ENCODE results near the gene SNX20. TPM values are rescaled to one million over a fixed set of nuclear protein-coding genes. Genes with fewer than 3 reads are reported as not detected.

SNX20 gene
- total RNA-seq: not detected in 3 replicates

DNA sequence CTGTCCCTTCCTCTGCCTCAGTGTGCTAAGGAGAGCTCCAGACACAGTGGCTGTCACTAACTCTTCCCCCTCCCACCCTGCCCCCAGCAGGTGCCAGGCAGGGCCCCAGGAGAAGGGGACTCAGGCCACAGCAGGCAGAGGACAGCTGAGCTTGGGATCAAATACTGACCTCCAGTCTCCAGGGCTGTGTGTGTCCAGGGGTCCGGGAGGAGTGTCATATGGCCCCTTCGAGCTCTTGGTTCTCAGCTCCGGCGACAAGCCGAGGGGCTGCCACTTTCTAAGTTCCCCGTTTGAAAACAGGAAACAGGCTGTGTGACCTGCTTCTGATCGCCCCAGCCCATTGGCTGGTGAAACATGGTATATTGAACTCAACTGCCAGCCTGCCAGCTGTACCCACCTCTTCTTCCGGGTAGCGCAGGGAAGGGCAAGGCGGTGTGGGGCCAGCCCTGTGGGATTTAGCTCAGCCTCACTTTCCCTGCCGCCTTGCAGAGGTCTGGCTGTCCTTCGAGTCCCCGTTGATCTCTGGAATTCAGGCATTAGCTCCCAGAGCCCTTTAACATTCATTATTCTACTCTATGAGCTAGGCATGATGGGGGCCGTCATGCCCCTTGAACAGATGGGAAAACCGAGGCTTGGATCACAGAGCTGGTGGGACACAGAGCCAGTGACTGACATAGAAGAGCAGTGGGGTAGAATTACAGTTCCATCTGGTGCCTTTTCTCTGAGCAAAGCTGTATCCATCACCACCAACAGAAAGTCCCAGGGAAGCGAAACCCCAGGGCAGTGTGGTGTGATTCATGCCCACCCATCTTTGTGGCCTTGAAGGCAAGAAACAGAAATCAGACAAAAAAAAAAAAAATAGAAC is at the start of gene SNX20:
Gene SNX20 (minus strand): TSS at position 292 of the 865 bp plus-strand sequence. CDS start 3,786 bp downstream, outside the sequence.
- H3K4me3 Mint-ChIP-seq: no peak within 1 kb of the TSS
- H3K4me1 Mint-ChIP-seq: no peaks in the 10 kb centered on the region
- peaks cover 2% of the 10 kb centered on the region for H3K27me3 Mint-ChIP-seq (ENCODE audit: low read depth)
- no peak for DNase-seq (ENCODE audit: low spot score in 2 of 2, unreplicated experiment in 2 of 2)
- no peaks in the 10 kb centered on the region for H3K36me3 Mint-ChIP-seq
- no peaks in the 10 kb centered on the region for H3K9me3 Mint-ChIP-seq
- H3K27ac Mint-ChIP-seq: no peak within 1 kb of the TSS
- TF ChIP-seq, protein P1, sequence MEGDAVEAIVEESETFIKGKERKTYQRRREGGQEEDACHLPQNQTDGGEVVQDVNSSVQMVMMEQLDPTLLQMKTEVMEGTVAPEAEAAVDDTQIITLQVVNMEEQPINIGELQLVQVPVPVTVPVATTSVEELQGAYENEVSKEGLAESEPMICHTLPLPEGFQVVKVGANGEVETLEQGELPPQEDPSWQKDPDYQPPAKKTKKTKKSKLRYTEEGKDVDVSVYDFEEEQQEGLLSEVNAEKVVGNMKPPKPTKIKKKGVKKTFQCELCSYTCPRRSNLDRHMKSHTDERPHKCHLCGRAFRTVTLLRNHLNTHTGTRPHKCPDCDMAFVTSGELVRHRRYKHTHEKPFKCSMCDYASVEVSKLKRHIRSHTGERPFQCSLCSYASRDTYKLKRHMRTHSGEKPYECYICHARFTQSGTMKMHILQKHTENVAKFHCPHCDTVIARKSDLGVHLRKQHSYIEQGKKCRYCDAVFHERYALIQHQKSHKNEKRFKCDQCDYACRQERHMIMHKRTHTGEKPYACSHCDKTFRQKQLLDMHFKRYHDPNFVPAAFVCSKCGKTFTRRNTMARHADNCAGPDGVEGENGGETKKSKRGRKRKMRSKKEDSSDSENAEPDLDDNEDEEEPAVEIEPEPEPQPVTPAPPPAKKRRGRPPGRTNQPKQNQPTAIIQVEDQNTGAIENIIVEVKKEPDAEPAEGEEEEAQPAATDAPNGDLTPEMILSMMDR (IDR thresholded peaks at IDR 0.05; ENCODE audit: unreplicated experiment): no peak

DNA sequence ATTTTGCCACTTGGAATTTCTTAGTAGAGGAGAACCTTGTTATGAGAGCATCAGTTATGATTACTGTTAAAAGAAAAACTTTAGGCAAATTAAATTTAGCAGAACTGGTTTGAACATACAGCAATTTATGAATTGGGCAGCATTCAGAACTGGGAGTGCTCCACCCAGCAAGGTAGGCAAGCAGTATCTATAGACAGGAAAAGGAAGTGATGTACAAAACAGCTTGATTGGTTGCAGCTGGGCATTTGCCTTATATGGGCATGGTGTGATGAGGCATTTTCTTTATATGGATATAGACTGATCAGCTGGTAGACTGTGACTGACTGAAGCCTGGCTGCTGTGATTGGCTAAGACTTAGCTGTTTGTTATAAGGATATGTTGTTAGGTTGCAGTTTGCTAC is 43.2 kb upstream of the SNX20 start:
- TF ChIP-seq, protein P1 (IDR thresholded peaks at IDR 0.05; ENCODE audit: unreplicated experiment): no peak
- Mint-ChIP-seq H3K36me3 (no peaks in the 10 kb centered on the region), H3K27ac (no peak overlapping the region), H3K4me1 (no peaks in the 10 kb centered on the region), H3K4me3 (no peak overlapping the region), H3K27me3 (ENCODE audit: low read depth) (peaks cover 9% of the 10 kb centered on the region), H3K9me3 (peaks cover 8% of the 10 kb centered on the region)
- DNase-seq (ENCODE audit: low spot score in 2 of 2, unreplicated experiment in 2 of 2): no peak

DNA sequence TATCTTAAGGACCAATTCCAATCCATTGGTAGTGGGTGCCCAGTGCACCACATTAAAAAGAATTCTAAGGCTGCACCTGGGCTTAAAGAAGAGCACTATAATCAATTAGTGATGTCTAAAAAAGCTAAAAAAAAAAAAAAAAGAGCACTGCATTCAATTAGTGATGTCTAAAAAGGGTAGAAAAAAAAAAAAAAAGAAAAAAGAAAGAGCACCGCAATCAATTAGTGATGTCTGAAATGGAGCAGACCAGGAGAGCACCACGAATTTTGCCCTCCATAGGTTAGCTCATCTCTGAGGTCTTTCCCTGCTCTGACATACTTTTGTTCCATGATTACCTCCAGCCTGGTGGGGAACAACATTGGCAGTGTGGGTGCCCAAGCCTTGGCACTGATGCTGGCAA is 41.8 kb upstream of the SNX20 start:
- Mint-ChIP-seq H3K4me3 (no peak overlapping the region), H3K27me3 (ENCODE audit: low read depth) (peaks cover 9% of the 10 kb centered on the region), H3K36me3 (no peaks in the 10 kb centered on the region), H3K4me1 (peaks cover 8% of the 10 kb centered on the region), H3K27ac (no peak overlapping the region), H3K9me3 (peaks cover 8% of the 10 kb centered on the region)
- DNase-seq (ENCODE audit: low spot score in 2 of 2, unreplicated experiment in 2 of 2): no peak
- TF ChIP-seq, protein P1 (IDR thresholded peaks at IDR 0.05; ENCODE audit: unreplicated experiment): no peak

- no peak overlapping the region for H3K27ac Mint-ChIP-seq
- H3K4me1 Mint-ChIP-seq: peaks cover 8% of the 10 kb centered on the region
- TF ChIP-seq, protein P1 (IDR thresholded peaks at IDR 0.05; ENCODE audit: unreplicated experiment): no peak
- H3K9me3 Mint-ChIP-seq: peaks cover 8% of the 10 kb centered on the region
- no peaks in the 10 kb centered on the region for H3K36me3 Mint-ChIP-seq
- DNase-seq (ENCODE audit: low spot score in 2 of 2, unreplicated experiment in 2 of 2): no peak
- H3K27me3 Mint-ChIP-seq (ENCODE audit: low read depth): peaks cover 4% of the 10 kb centered on the region
- no peak overlapping the region for H3K4me3 Mint-ChIP-seq
Measured at GRCh38 chr16:50722405-50722737, 41.3 kb upstream of the SNX20 start.

DNA sequence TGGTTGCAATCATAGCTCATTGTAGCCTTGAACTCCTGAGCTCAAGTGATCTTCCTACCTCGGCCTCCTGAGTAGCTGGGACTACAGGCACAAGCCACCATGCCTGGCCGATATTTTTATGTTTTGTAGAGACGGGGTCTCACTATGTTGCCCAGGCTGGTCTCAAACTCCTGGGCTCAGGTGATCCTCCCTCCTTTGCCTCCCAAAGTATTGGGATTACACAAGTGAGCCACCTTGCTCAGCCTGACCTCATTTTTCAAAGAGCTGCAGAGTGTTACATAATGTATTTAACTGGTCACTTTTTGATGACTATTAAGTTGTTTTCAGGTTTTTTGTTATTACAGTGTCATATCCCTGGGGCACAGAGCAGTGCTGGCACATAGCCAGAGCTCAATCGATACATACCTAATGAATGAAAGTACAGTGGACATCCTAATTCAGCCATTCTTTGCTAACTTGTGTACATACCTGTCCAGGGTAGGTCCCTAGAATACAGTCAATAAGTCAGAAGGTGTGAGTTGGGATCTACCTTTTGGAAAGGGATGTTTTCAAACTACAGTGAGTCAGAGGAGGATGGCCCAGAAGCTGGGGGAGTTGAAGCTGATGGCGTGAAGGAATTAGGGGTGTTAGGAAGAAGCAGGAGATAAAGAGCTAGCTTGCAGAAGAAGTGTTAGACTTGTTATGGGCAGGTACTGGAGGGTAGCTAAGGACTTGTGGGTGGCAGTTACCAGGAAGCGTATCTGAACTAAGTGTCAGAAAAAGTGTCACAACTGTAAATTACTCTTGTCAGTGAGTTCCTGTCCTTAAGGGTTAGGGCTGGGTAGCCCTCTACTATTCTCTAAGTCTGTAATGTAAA is 40.7 kb upstream of the SNX20 start:
- Mint-ChIP-seq H3K27me3 (ENCODE audit: low read depth) (peaks cover 4% of the 10 kb centered on the region), H3K27ac (no peak overlapping the region), H3K4me3 (no peak overlapping the region), H3K9me3 (peaks cover 8% of the 10 kb centered on the region), H3K4me1 (peaks cover 8% of the 10 kb centered on the region), H3K36me3 (no peaks in the 10 kb centered on the region)
- TF ChIP-seq, protein P1 (IDR thresholded peaks at IDR 0.05; ENCODE audit: unreplicated experiment): no peak
- no peak for DNase-seq (ENCODE audit: low spot score in 2 of 2, unreplicated experiment in 2 of 2)
